Nephron progenitor cell (in vitro differentiated cells): ENCODE data around the gene BABAM2.

Experiments used
- DNase-seq: peaks from one replicate; pipeline ENCODE4 v3.0.0; 2021
- H3K27ac Mint-ChIP-seq: 2 replicates; pipeline ENCODE4 v1.8.0; 2021; ENCODE audit warnings: mild to moderate bottlenecking, moderate library complexity, mixed read lengths
- H3K27me3 Mint-ChIP-seq: 2 replicates; pipeline ENCODE4 v1.8.0; 2021; ENCODE audit warnings: mild to moderate bottlenecking, low read depth, mixed read lengths; ENCODE audit not compliant: poor library complexity
- H3K36me3 Mint-ChIP-seq: 2 replicates; pipeline ENCODE4 v1.8.0; 2021; ENCODE audit warnings: low read depth, mixed read lengths
- H3K4me1 Mint-ChIP-seq: 2 replicates; pipeline ENCODE4 v1.8.0; 2021; ENCODE audit warnings: mixed read lengths
- H3K4me3 Mint-ChIP-seq: 2 replicates; pipeline ENCODE4 v1.8.0; 2021; ENCODE audit warnings: mild to moderate bottlenecking, moderate library complexity, mixed read lengths
- H3K9me3 Mint-ChIP-seq: 2 replicates; pipeline ENCODE4 v1.8.0; 2021; ENCODE audit warnings: mild to moderate bottlenecking, moderate library complexity, mixed read lengths
- TF ChIP-seq, protein P1 (sequence below): fragments of 200-600 bp; sonication (generic); IDR thresholded peaks from 2 replicates; pipeline ENCODE4 v1.5.0; 2021; ENCODE audit warnings: antibody characterized with exemption

The BABAM2 gene

DNA sequence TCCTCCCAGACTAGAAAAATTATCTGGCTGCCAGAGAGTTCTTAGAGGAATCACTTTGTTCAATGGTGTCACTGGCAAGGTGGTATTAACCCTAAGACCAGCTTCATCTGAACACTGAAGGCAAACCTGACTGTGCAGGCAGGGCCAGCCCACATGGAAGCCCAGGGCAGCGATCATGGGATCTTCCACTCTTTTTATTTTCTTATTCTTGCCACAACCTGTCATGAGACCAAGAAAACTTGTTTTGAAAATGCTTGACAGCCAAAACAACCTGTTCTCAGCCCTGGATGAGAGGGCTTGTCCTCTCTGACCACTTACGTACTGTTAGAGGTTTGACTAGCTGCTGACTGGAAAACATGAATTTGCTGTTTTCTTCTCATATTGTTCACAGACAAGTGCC lies 426.9 kb downstream of the BABAM2 start:
- Mint-ChIP-seq H3K27ac (no peak overlapping the region), H3K27me3 (peaks cover 2% of the 10 kb centered on the region), H3K36me3 (no peaks in the 10 kb centered on the region), H3K9me3 (no peaks in the 10 kb centered on the region), H3K4me3 (no peak overlapping the region), H3K4me1 (peaks cover 10% of the 10 kb centered on the region)
- TF ChIP-seq, protein P1, sequence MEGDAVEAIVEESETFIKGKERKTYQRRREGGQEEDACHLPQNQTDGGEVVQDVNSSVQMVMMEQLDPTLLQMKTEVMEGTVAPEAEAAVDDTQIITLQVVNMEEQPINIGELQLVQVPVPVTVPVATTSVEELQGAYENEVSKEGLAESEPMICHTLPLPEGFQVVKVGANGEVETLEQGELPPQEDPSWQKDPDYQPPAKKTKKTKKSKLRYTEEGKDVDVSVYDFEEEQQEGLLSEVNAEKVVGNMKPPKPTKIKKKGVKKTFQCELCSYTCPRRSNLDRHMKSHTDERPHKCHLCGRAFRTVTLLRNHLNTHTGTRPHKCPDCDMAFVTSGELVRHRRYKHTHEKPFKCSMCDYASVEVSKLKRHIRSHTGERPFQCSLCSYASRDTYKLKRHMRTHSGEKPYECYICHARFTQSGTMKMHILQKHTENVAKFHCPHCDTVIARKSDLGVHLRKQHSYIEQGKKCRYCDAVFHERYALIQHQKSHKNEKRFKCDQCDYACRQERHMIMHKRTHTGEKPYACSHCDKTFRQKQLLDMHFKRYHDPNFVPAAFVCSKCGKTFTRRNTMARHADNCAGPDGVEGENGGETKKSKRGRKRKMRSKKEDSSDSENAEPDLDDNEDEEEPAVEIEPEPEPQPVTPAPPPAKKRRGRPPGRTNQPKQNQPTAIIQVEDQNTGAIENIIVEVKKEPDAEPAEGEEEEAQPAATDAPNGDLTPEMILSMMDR = no peak
- no peak for DNase-seq

DNA sequence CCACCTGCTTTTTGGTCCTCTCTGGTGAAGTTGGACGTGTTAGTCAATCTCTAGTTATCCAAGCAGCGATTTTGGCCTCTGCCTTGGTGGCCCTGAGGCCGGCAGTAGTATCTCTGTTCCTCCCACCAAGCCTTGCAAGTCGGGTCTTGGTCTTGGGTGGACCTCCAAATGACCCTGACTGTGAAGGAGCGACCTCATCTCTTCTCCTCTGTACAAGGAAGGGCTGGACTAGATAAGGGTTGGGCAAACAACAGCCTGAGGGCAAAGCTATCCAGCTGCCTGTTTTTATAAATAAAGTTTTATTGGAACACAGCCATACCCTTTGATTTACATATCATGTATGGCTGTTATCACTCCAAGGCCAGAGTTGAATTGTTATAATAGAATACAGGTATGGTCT lies 427.5 kb downstream of the BABAM2 start:
- H3K36me3 Mint-ChIP-seq = no peaks in the 10 kb centered on the region
- TF ChIP-seq, protein P1 = no peak
- peaks cover 10% of the 10 kb centered on the region for H3K4me1 Mint-ChIP-seq
- peaks cover 4% of the 10 kb centered on the region for H3K27me3 Mint-ChIP-seq
- no peak for DNase-seq
- no peaks in the 10 kb centered on the region for H3K9me3 Mint-ChIP-seq
- H3K27ac Mint-ChIP-seq = peak overlapping the region; percentile 64
- H3K4me3 Mint-ChIP-seq = no peak overlapping the region

DNA sequence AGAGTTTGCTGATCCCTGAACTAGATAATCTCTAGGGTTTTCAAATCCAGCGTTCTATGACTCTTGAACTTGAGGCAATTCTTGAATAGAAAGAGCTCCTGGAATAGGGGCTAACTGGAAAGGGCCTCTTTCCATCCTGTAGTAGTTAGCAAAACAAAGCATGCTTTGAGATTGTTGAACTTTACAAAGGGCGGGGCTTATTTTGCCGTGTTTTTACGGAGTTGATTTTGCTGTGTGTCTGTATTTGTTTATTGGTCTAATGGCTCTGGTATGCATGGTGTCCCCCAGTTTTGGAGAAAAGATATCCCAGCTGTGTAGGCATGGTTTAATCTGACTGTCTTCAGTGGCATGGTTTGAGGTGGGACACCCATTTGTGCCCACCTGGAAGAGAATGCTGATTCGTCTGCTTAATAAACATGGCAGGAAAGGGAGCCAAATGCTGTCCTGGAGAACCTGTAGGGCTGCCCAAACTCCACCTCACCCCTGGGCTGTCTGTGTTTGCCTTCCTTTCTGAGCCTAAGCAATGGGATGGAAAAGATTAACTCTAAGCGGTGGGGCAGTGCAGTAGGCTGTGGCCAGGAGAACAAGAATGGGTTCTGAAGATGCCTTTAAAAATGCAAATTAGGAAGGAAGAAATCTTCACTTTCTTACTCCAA lies 428.1 kb downstream of the BABAM2 start:
- H3K27me3 Mint-ChIP-seq = peaks cover 6% of the 10 kb centered on the region
- TF ChIP-seq, protein P1 = no peak
- H3K4me3 Mint-ChIP-seq = no peak overlapping the region
- no peak for DNase-seq
- peaks cover 10% of the 10 kb centered on the region for H3K4me1 Mint-ChIP-seq
- no peaks in the 10 kb centered on the region for H3K36me3 Mint-ChIP-seq
- H3K9me3 Mint-ChIP-seq = no peaks in the 10 kb centered on the region
- no peak overlapping the region for H3K27ac Mint-ChIP-seq

DNA sequence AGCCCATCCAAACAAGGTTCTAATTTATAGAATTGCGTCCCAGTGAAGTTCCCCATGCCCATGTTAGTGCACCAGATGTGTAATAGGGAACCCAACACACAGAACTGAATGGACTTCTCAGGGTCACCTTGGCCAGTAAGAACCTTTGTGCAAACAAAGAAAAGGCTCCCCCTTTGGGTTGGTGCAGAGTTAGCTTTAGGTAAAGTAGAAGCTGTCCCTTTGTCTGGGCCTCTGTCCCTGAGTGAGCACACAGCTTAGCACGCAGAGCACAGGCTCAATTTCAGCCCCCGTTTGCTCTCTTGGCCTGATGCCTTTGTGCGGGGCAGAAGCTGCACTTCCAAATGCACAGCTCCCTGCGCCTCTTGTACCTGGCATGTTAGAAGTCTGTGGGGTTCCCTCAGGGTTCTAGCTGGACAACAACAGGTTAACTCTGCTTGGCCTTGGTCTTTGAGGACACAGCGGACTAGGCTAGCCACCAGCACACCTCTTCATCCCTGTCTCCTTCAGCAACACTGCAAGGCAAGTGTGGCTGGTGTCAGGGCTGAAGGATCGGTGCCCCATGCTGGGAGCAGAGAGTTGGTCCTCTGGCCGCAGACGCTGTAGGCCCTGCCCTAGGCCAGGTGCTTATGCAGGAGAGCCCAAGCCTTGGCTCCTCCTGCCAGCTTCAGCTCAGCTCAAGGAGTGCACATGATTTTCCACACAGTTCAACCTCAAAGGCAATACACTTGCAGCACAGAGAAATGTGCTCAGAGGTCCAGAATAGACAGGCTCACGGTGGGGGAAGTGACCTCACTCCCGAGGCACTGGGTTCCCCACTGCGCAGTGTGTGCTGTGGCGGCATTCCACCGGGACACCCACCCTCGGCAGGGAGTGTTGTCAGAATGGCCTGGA lies 428.8 kb downstream of the BABAM2 start:
- no peaks in the 10 kb centered on the region for H3K36me3 Mint-ChIP-seq
- no peaks in the 10 kb centered on the region for H3K9me3 Mint-ChIP-seq
- H3K27ac Mint-ChIP-seq = no peak overlapping the region
- no peak for DNase-seq
- no peak overlapping the region for H3K4me3 Mint-ChIP-seq
- peaks cover 6% of the 10 kb centered on the region for H3K27me3 Mint-ChIP-seq
- TF ChIP-seq, protein P1 = no peak
- peaks cover 15% of the 10 kb centered on the region for H3K4me1 Mint-ChIP-seq

DNA sequence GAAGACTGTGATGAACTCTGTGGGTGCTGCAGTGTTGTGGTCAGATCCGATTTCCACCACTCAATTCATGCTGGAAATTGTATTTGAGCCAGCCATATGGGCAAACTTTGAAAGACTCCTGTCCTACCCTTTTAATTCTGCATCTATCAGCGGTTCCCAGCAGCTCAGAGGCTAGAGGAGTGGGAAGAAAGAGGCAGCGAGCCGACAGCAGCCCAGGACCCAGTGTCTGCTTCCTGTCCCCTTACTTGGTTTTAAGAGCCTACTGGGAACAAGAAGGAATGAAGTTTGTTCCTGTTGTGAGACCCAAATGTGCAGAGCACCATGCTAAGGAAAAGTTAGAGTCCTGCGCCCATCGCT lies 429.5 kb downstream of the BABAM2 start:
- Mint-ChIP-seq H3K9me3 (no peaks in the 10 kb centered on the region), H3K27ac (no peak overlapping the region), H3K4me1 (peaks cover 13% of the 10 kb centered on the region)

More for the DNA sequence above, 429.5 kb downstream of the BABAM2 start:
- TF ChIP-seq, protein P1 = no peak
- Mint-ChIP-seq H3K27me3 (peaks cover 6% of the 10 kb centered on the region), H3K36me3 (no peaks in the 10 kb centered on the region), H3K4me3 (no peak overlapping the region)
- no peak for DNase-seq
